K562 (cell line): ENCODE data around the gene MYO10. TPM values are rescaled to one million over a fixed set of nuclear protein-coding genes. Genes with fewer than 3 reads are reported as not detected.
A peak's percentile ranks its signal among the peaks of the same experiment; 100 is the strongest.

Experiments used
- ATAC-seq: fragments of 200-7000 bp; cut with Tn5 transposase; 3 replicates; pipeline ENCODE4 v1.9.1; 2020; ENCODE audit warnings: moderate library complexity
- BruUV-seq: library from RNA; stranded (reverse); fragments of 400-500 nt; replicated peaks from 2 replicates; lab custom pipeline; 2021; lab: Mats Ljungman, UMichigan
- CTCF ChIA-PET: fragments of 300-600 bp; formaldehyde crosslinking; extraction: SDS; loops from one replicate; lab custom pipeline; 2021; ENCODE audit warnings: low intra/inter-chr PET ratio; lab: Yijun Ruan, JAX
- POLR2A ChIA-PET: fragments of 300-600, 350-650 bp; sonication (Branson Sonifier 250); formaldehyde crosslinking; extraction: SDS; loops from one replicate; lab custom pipeline; 2021; ENCODE audit warnings: antibody characterized with exemption, inconsistent platforms; lab: Yijun Ruan, JAX
- DNase-seq, 4 experiments: peaks; one replicate each; pipeline versions ENCODE4 v3.0.0 to v3.0.0-alpha.2; 2011 to 2018; ENCODE audit warnings: low spot score in 3 of 4, mixed read lengths in 3 of 4; ENCODE audit errors: extremely low read depth in 1 of 4
- FAIRE-seq: peaks from 2 replicates; lab custom pipeline; 2011; peaks lifted over from hg19 to GRCh38; lab: Jason Lieb, UNC
- H2AFZ ChIP-seq: 2 replicates; pipeline ENCODE4 v1.6.0; 2011; ENCODE audit warnings: low read depth, low read length, control low read depth, inconsistent platforms
- H3K27ac ChIP-seq: fragments of 200-600 bp; 3 replicates; pipeline ENCODE4 v1.8.0; 2011; ENCODE audit warnings: low read depth, mild to moderate bottlenecking, control low read depth, inconsistent platforms, low read length, moderate library complexity, mixed read lengths; ENCODE audit errors: extremely low read depth
- H3K27me3 ChIP-seq, 2 experiments: fragments of 300-600 bp in 1 of 2; 2 replicates in 1 of 2; 3 replicates in 1 of 2; pipeline versions ENCODE4 v1.6.0 to v1.8.0; 2011; ENCODE audit warnings: inconsistent platforms in 2 of 2, low read length in 2 of 2, mild to moderate bottlenecking in 1 of 2, mixed read lengths in 1 of 2, moderate library complexity in 1 of 2; ENCODE audit not compliant: control insufficient read depth in 2 of 2, insufficient read depth in 2 of 2
- H3K36me3 ChIP-seq: fragments of 300-600 bp; 3 replicates; pipeline ENCODE4 v1.8.0; 2011; ENCODE audit warnings: mild to moderate bottlenecking, low read length, inconsistent platforms; ENCODE audit not compliant: control insufficient read depth, insufficient read depth
- H3K4me1 ChIP-seq, 2 experiments: fragments of 200-600 bp in 1 of 2; replicated peaks in 1 of 2; 2 replicates in 1 of 2; 3 replicates in 1 of 2; pipeline versions ENCODE4 v1.5.1 to v1.8.0; 2011; ENCODE audit warnings: inconsistent platforms in 2 of 2, low read length in 2 of 2, mild to moderate bottlenecking in 1 of 2, mixed read lengths in 1 of 2, moderate library complexity in 1 of 2; ENCODE audit not compliant: control insufficient read depth in 2 of 2, insufficient read depth in 2 of 2
- H3K4me2 ChIP-seq: 2 replicates; pipeline ENCODE4 v1.6.1; 2011; ENCODE audit warnings: low read length, control low read depth, inconsistent platforms, mixed read lengths; ENCODE audit not compliant: insufficient read depth
- H3K4me3 ChIP-seq: fragments of 200-600 bp; sonication (generic), shearing (Covaris generic); 2 replicates; pipeline ENCODE4 v1.5.1; 2016; ENCODE audit warnings: control low read depth, inconsistent platforms
- H3K79me2 ChIP-seq: fragments of 200-600 bp; 3 replicates; pipeline ENCODE4 v1.8.0; 2011; ENCODE audit warnings: low read length, inconsistent platforms; ENCODE audit not compliant: control insufficient read depth, insufficient read depth
- H3K9ac ChIP-seq, 2 experiments: 2 replicates each; pipeline versions ENCODE4 v1.6.0 to v1.6.1; 2011; ENCODE audit warnings: low read depth in 2 of 2, low read length in 2 of 2, control low read depth in 1 of 2, inconsistent platforms in 1 of 2, mild to moderate bottlenecking in 1 of 2, mixed read lengths in 1 of 2; ENCODE audit not compliant: insufficient read depth in 1 of 2
- H3K9me1 ChIP-seq: one replicate; pipeline ENCODE4 v1.6.0; 2011; ENCODE audit warnings: inconsistent platforms, mild to moderate bottlenecking, low read length, moderate library complexity; ENCODE audit not compliant: control insufficient read depth, insufficient read depth
- H3K9me3 ChIP-seq: replicated peaks from 2 replicates; pipeline ENCODE4 v1.5.1; 2011; ENCODE audit warnings: low read depth, low read length, inconsistent platforms; ENCODE audit not compliant: control insufficient read depth, insufficient read depth
- H4K20me1 ChIP-seq: replicated peaks from 2 replicates; pipeline ENCODE4 v1.6.1; 2011; ENCODE audit warnings: low read length, inconsistent platforms, mixed read lengths; ENCODE audit not compliant: control insufficient read depth, insufficient read depth
- DEAF1 ChIP-seq: fragments of 450-650 bp; formaldehyde crosslinking; IDR thresholded peaks from 2 replicates; pipeline ENCODE4 v1.4.0; 2020; ENCODE audit warnings: mild to moderate bottlenecking, moderate library complexity
- FUS ChIP-seq: fragments of 200-400 bp; formaldehyde crosslinking; optimal IDR thresholded peaks from 2 replicates; pipeline ENCODE3; 2017; ENCODE audit warnings: low read depth, low read length
- HES1 ChIP-seq: fragments of 450-650 bp; IDR thresholded peaks from 2 replicates; pipeline ENCODE4 v1.6.1; 2016; ENCODE audit warnings: low read depth, mild to moderate bottlenecking, moderate library complexity
- MCM3 ChIP-seq: fragments of 450-650 bp; IDR thresholded peaks from 2 replicates; pipeline ENCODE4 v1.6.1; 2016
- SPI1 ChIP-seq: IDR thresholded peaks from 2 replicates; pipeline ENCODE4 v1.6.1; 2011; ENCODE audit warnings: low read depth, low read length, control low read depth, borderline replicate concordance
- SREBF2 ChIP-seq: sonication (generic); formaldehyde crosslinking; IDR thresholded peaks from 2 replicates; pipeline ENCODE4 v1.4.0; 2020; ENCODE audit warnings: mild to moderate bottlenecking, missing genetic modification reagents
- THAP12 ChIP-seq: fragments of 250-450 bp; sonication (Bioruptor Pico); IDR thresholded peaks from 2 replicates; pipeline ENCODE4 v1.9.0; 2021; ENCODE audit warnings: mild to moderate bottlenecking, inconsistent platforms
- ZBTB2 ChIP-seq: fragments of 450-650 bp; IDR thresholded peaks from 2 replicates; pipeline ENCODE4 v1.6.1; 2016; ENCODE audit warnings: antibody characterized with exemption
- ZNF347 ChIP-seq: fragments of 450-650 bp; formaldehyde crosslinking; IDR thresholded peaks from 2 replicates; pipeline ENCODE4 v1.4.0; 2020; ENCODE audit warnings: low read depth, mild to moderate bottlenecking, moderate library complexity
- ZNF41 ChIP-seq: fragments of 250-450 bp; sonication (Bioruptor Pico); conservative IDR thresholded peaks from 2 replicates; pipeline ENCODE4 v1.4.0; 2020; ENCODE audit warnings: mild to moderate bottlenecking
- WGBS: fragments of 100-300 bp; shearing (Covaris generic); methylation state at CpG from one replicate; pipeline ENCODE4 v1.1.6; 2016; ENCODE audit warnings: low coverage, mixed read lengths; ENCODE audit not compliant: insufficient coverage; ENCODE audit errors: missing lambda C conversion rate; 5-methylcytosine and 5-hydroxymethylcytosine counted together
- in situ Hi-C: fragments of 300-500 bp; cut with MboI; formaldehyde crosslinking; loops from 4 replicates; pipeline ENCODE4 v1.15.0; 2018; ENCODE audit warnings: inconsistent platforms, mixed read lengths
- intact Hi-C: fragments of 100-400 bp; cut with micrococcal nuclease; formaldehyde crosslinking; loops from 2 replicates; pipeline ENCODE4 v1.14.2; 2022
- polyA plus RNA-seq, 8 experiments: library from polyadenylated mRNA; depleted of rRNA in 4 of 8; stranded (reverse) in 5 of 8; unstranded in 3 of 8; fragments of >200 nt; fragmentation: Nextera tagmentation in 2 of 8; fragmentation: Illumina TruSeq in 1 of 8; extraction: Ambion mirVana in 2 of 8; extraction: Trizol in 1 of 8; gene quantifications; 2 replicates each; pipeline versions ENCODE4 v1.2.1 to v1.2.3, GENCODE V29; 2011 to 2014; ENCODE audit warnings: inconsistent platforms in 1 of 8, missing spikeins in 1 of 8
- total RNA-seq, 7 experiments: library from RNA; depleted of rRNA in 6 of 7; stranded (reverse); fragments of >200 nt in 6 of 7; fragmentation: Illumina TruSeq in 2 of 7; extraction: Trizol in 2 of 7; gene quantifications; 2 replicates each; pipeline versions ENCODE4 v1.2.1 to v1.2.3, GENCODE V29; 2011 to 2021; ENCODE audit warnings: low replicate concordance in 1 of 7

Gene MYO10
- total and polyA plus RNA-seq, 9 of the 15 experiments (the other 6 are each of a cell fraction or from before 2014, with no cell fraction given): 0.04 to 0.24 TPM; not detected in 7

GRCh38 chr5:16723821-16724220, 212.3 kb downstream of the MYO10 start:
- no peak for DNase-seq
- H3K9me1 ChIP-seq: no peaks in the 10 kb centered on the region
- intact Hi-C loops: no loop called here
- TF ChIP-seq HES1 (no peak), SREBF2 (CRISPR knock-in tag) (no peak), SPI1 (0 out of 2 replicates have a peak, but pooled peaks have one; percentile 2)
- TF ChIP-seq, all 486 proteins: peak for 1
- ATAC-seq (no peak), FAIRE-seq (no peak)
- Histone ChIP-seq H3K36me3 (no peaks in the 10 kb centered on the region), H3K27ac (no peak overlapping the region), H3K79me2 (no peaks in the 10 kb centered on the region), H3K4me2 (no peak overlapping the region), H4K20me1 (no peaks in the 10 kb centered on the region), H3K4me1 (no peaks in the 10 kb centered on the region), H2AFZ (no peak overlapping the region), H3K9me3 (no peaks in the 10 kb centered on the region), H3K27me3 (peaks cover 4 to 12% of the 10 kb centered on the region in 2 experiments; a peak in 3 of 5 replicates), H3K9ac (no peak overlapping the region), H3K4me3 (no peak overlapping the region)
- WGBS: 0% methylated on average over 6 of the region's 6 CpGs
- in situ Hi-C loops: no loop called here
- CTCF ChIA-PET: no interaction called here
- BruUV-seq: no TSS peak
- POLR2A ChIA-PET: interaction anchor here (0.6 kb wide), 1 partner anchor 21 kb away, joined by 3 read pairs; no protein-coding TSS in a partner anchor

GRCh38 chr5:16722097-16722495, 214.0 kb downstream of the MYO10 start:
- ATAC-seq (no peak), DNase-seq (no peak), FAIRE-seq (no peak)
- no peaks in the 10 kb centered on the region; a peak in 1 of 5 replicates for H3K4me1 ChIP-seq
- no peaks in the 10 kb centered on the region for H3K36me3 ChIP-seq
- no peak overlapping the region for H3K27ac ChIP-seq
- H3K79me2 ChIP-seq: no peaks in the 10 kb centered on the region
- WGBS: 3% methylated on average over 7 of the region's 7 CpGs
- no peak overlapping the region for H3K4me3 ChIP-seq
- intact Hi-C loops: no loop called here
- no peak overlapping the region for H3K4me2 ChIP-seq
- no peak overlapping the region for H2AFZ ChIP-seq
- H4K20me1 ChIP-seq: no peaks in the 10 kb centered on the region
- H3K27me3 ChIP-seq: peaks cover 4 to 12% of the 10 kb centered on the region in 2 experiments; a peak in 3 of 5 replicates
- in situ Hi-C loops: no loop called here
- H3K9me1 ChIP-seq: no peaks in the 10 kb centered on the region
- H3K9me3 ChIP-seq: no peaks in the 10 kb centered on the region
- CTCF ChIA-PET: no interaction called here
- POLR2A ChIA-PET: no interaction called here
- BruUV-seq: no TSS peak
- H3K9ac ChIP-seq: no peak overlapping the region
- TF ChIP-seq MCM3 (no peak), ZBTB2 (no peak), ZNF347 (no peak), FUS (no peak), DEAF1 (CRISPR knock-in tag) (no peak), THAP12 (CRISPR knock-in tag) (no peak), ZNF41 (CRISPR knock-in tag) (no peak)
